H9 (cell line): Measurements from ENCODE around the gene C1QL1. TPM values are rescaled to one million over a fixed set of nuclear protein-coding genes. Genes with fewer than 3 reads are reported as not detected.

Experiments used
- DNase-seq: peaks from one replicate; pipeline ENCODE4 v3.0.0-alpha.2; 2017
- H2AFZ ChIP-seq: one replicate; pipeline ENCODE4 v1.6.1; 2013; ENCODE audit warnings: mild to moderate bottlenecking, low read length, control low read depth, moderate library complexity
- H2AK5ac ChIP-seq: 2 replicates; pipeline ENCODE4 v1.6.1; 2013; ENCODE audit warnings: low read length, control low read depth, mixed read lengths; ENCODE audit not compliant: insufficient read length
- H2BK120ac ChIP-seq: one replicate; pipeline ENCODE4 v1.6.1; 2013; ENCODE audit warnings: low read depth, mild to moderate bottlenecking, low read length, control low read depth, inconsistent platforms; ENCODE audit not compliant: poor library complexity, severe bottlenecking
- H2BK12ac ChIP-seq: 2 replicates; pipeline ENCODE4 v1.6.1; 2013; ENCODE audit warnings: low read length, control low read depth, mixed read lengths, low read depth; ENCODE audit not compliant: insufficient read length
- H2BK15ac ChIP-seq: 2 replicates; pipeline ENCODE4 v1.6.1; 2013; ENCODE audit warnings: low read depth, low read length, control low read depth
- H2BK20ac ChIP-seq: one replicate; pipeline ENCODE4 v1.6.1; 2013; ENCODE audit warnings: low read depth, mild to moderate bottlenecking, low read length, control low read depth, inconsistent platforms; ENCODE audit not compliant: poor library complexity, severe bottlenecking
- H2BK5ac ChIP-seq: 2 replicates; pipeline ENCODE4 v1.6.1; 2013; ENCODE audit warnings: low read length, control low read depth, mixed read lengths; ENCODE audit not compliant: insufficient read length
- H3K14ac ChIP-seq: 2 replicates; pipeline ENCODE4 v1.6.1; 2013; ENCODE audit warnings: low read length, control low read depth; ENCODE audit not compliant: insufficient read depth
- H3K18ac ChIP-seq: 2 replicates; pipeline ENCODE4 v1.6.1; 2013; ENCODE audit warnings: low read depth, mild to moderate bottlenecking, mixed read lengths, low read length, control low read depth; ENCODE audit not compliant: insufficient read length
- H3K23ac ChIP-seq: 2 replicates; pipeline ENCODE4 v1.6.1; 2013; ENCODE audit warnings: low read length, control low read depth, mixed read lengths, low read depth; ENCODE audit not compliant: insufficient read length
- H3K23me2 ChIP-seq: 2 replicates; pipeline ENCODE4 v1.6.1; 2013; ENCODE audit warnings: low read depth, mild to moderate bottlenecking, mixed read lengths, low read length, control low read depth; ENCODE audit not compliant: insufficient read length, poor library complexity, severe bottlenecking
- H3K27ac ChIP-seq: 2 replicates; pipeline ENCODE4 v1.5.1; 2013; ENCODE audit warnings: low read length, control low read depth, mixed read lengths, low read depth; ENCODE audit not compliant: insufficient read length
- H3K27me3 ChIP-seq: 2 replicates; pipeline ENCODE4 v1.6.1; 2013; ENCODE audit warnings: low read length, control low read depth, inconsistent platforms; ENCODE audit not compliant: insufficient read depth
- H3K4ac ChIP-seq: 2 replicates; pipeline ENCODE4 v1.6.1; 2013; ENCODE audit warnings: low read depth, mild to moderate bottlenecking, control low read depth, inconsistent platforms, low read length, moderate library complexity
- H3K4me1 ChIP-seq: 2 replicates; pipeline ENCODE4 v1.6.1; 2013; ENCODE audit warnings: low read length, control low read depth, inconsistent platforms; ENCODE audit not compliant: insufficient read depth
- H3K4me2 ChIP-seq: 2 replicates; pipeline ENCODE4 v1.6.1; 2013; ENCODE audit warnings: low read length, control low read depth, mixed read lengths; ENCODE audit not compliant: insufficient read length, insufficient read depth
- H3K56ac ChIP-seq: 2 replicates; pipeline ENCODE4 v1.6.1; 2013; ENCODE audit warnings: low read depth, mild to moderate bottlenecking, mixed read lengths, low read length, control low read depth; ENCODE audit not compliant: insufficient read length
- H3K79me1 ChIP-seq: 2 replicates; pipeline ENCODE4 v1.6.1; 2013; ENCODE audit warnings: low read depth, mild to moderate bottlenecking, moderate library complexity, low read length, control low read depth, inconsistent platforms; ENCODE audit not compliant: insufficient read depth, poor library complexity, severe bottlenecking
- H3K79me2 ChIP-seq: 2 replicates; pipeline ENCODE4 v1.6.1; 2013; ENCODE audit warnings: low read length, control low read depth, inconsistent platforms; ENCODE audit not compliant: insufficient read depth
- H3K9ac ChIP-seq: 2 replicates; pipeline ENCODE4 v1.6.1; 2013; ENCODE audit warnings: low read length, control low read depth, mixed read lengths; ENCODE audit not compliant: insufficient read length; ENCODE audit errors: extremely low read depth
- H3K9me3 ChIP-seq: one replicate; pipeline ENCODE4 v1.6.1; 2013; ENCODE audit warnings: low read depth, low read length, inconsistent platforms; ENCODE audit not compliant: control insufficient read depth
- H3T11ph ChIP-seq: one replicate; pipeline ENCODE4 v1.6.1; 2013; ENCODE audit warnings: mild to moderate bottlenecking, low read length, control low read depth, inconsistent platforms
- H4K20me1 ChIP-seq: one replicate; pipeline ENCODE4 v1.6.1; 2013; ENCODE audit not compliant: control insufficient read depth, insufficient read length, insufficient read depth
- H4K5ac ChIP-seq: 2 replicates; pipeline ENCODE4 v1.6.1; 2013; ENCODE audit warnings: low read depth, mild to moderate bottlenecking, mixed read lengths, low read length, control low read depth; ENCODE audit not compliant: insufficient read length
- H4K8ac ChIP-seq: replicated peaks from 2 replicates; pipeline ENCODE4 v1.6.1; 2013; ENCODE audit warnings: low read length, control low read depth, mixed read lengths, low read depth; ENCODE audit not compliant: insufficient read length
- H4K91ac ChIP-seq: 2 replicates; pipeline ENCODE4 v1.6.1; 2013; ENCODE audit warnings: low read depth, mild to moderate bottlenecking, moderate library complexity, mixed read lengths, low read length, control low read depth; ENCODE audit not compliant: insufficient read length
- H3K27ac Mint-ChIP-seq, 3 experiments: 2 replicates in 2 of 3; 3 replicates in 1 of 3; pipeline ENCODE4 v1.8.0; 2020 to 2021; ENCODE audit warnings: mixed read lengths in 3 of 3, mild to moderate bottlenecking in 1 of 3, moderate library complexity in 1 of 3
- H3K27me3 Mint-ChIP-seq: 2 replicates; pipeline ENCODE4 v1.8.0; 2021; ENCODE audit warnings: low read depth, mild to moderate bottlenecking, moderate library complexity, mixed read lengths
- H3K36me3 Mint-ChIP-seq, 3 experiments: 2 replicates in 2 of 3; 3 replicates in 1 of 3; pipeline ENCODE4 v1.8.0; 2020 to 2021; ENCODE audit warnings: low read depth in 3 of 3, mixed read lengths in 3 of 3; ENCODE audit not compliant: insufficient read depth in 1 of 3
- H3K4me1 Mint-ChIP-seq, 2 experiments: 2 replicates each; pipeline ENCODE4 v1.8.0; 2020; ENCODE audit warnings: mixed read lengths in 2 of 2
- H3K4me3 Mint-ChIP-seq, 2 experiments: 2 replicates in 1 of 2; 3 replicates in 1 of 2; pipeline ENCODE4 v1.8.0; 2020 to 2021; ENCODE audit warnings: mild to moderate bottlenecking in 2 of 2, mixed read lengths in 2 of 2, moderate library complexity in 1 of 2
- H3K9me3 Mint-ChIP-seq, 2 experiments: 2 replicates in 1 of 2; 3 replicates in 1 of 2; pipeline ENCODE4 v1.8.0; 2020; ENCODE audit warnings: mild to moderate bottlenecking in 2 of 2, mixed read lengths in 2 of 2, moderate library complexity in 1 of 2
- WGBS: extraction: QIAGEN DNeasy Blood & Tissue Kit; methylation state at CpG from one replicate; pipeline ENCODE4 v1.1.7; 2013; ENCODE audit warnings: missing lambda C conversion rate, low lambda C conversion rate, mixed read lengths; ENCODE audit not compliant: insufficient read length; ENCODE audit errors: extremely low coverage; 5-methylcytosine and 5-hydroxymethylcytosine counted together
- total RNA-seq: library from RNA; stranded (reverse); gene quantifications from 2 replicates; pipeline ENCODE4 v1.2.1, GENCODE V29; 2021
- TF ChIP-seq, protein P1 (sequence below): fragments of 200-600 bp; sonication (generic); conservative IDR thresholded peaks from 3 replicates; pipeline ENCODE4 v1.8.0; 2021; ENCODE audit warnings: antibody characterized with exemption, mild to moderate bottlenecking

The C1QL1 gene
- total RNA-seq, 1 experiment from 2014 or later, result 6.0 TPM

- Histone ChIP-seq H3K56ac (no peak overlapping the region), H3K79me1 (no peaks in the 10 kb centered on the region), H4K5ac (no peak overlapping the region), H2AFZ (no peak overlapping the region), H3T11ph (no peak overlapping the region), H3K9ac (no peak overlapping the region), H3K4me2 (no peak overlapping the region), H4K91ac (no peak overlapping the region), H2BK5ac (no peak overlapping the region), H2AK5ac (no peak overlapping the region), H3K27ac (no peak overlapping the region), H3K23me2 (no peaks in the 10 kb centered on the region), H2BK12ac (no peak overlapping the region), H3K14ac (no peak overlapping the region), H2BK15ac (no peak overlapping the region; the same call in 1 of the 2 replicates), H3K23ac (no peak overlapping the region), H3K27me3 (no peaks in the 10 kb centered on the region), H3K4ac (no peak overlapping the region), H2BK20ac (no peak overlapping the region), H2BK120ac (no peak overlapping the region), H3K18ac (no peak overlapping the region), H3K4me1 (no peaks in the 10 kb centered on the region; the same call in 1 of the 2 replicates), H3K79me2 (no peaks in the 10 kb centered on the region), H4K8ac (no peak overlapping the region), H3K9me3 (no peaks in the 10 kb centered on the region), H4K20me1 (no peaks in the 10 kb centered on the region)
- Mint-ChIP-seq H3K4me3 (0 out of 5 replicates have a peak overlapping the region, but pooled peaks of 1 of the 2 experiments have one; percentile 17), H3K27me3 (peaks cover 8% of the 10 kb centered on the region; the same call in 1 of the 2 replicates), H3K27ac (no peak overlapping the region; a peak in 1 of 7 replicates), H3K9me3 (no peaks in the 10 kb centered on the region), H3K4me1 (peaks cover 5 to 15% of the 10 kb centered on the region in 2 experiments), H3K36me3 (no peaks in the 10 kb centered on the region)
- TF ChIP-seq, protein P1, sequence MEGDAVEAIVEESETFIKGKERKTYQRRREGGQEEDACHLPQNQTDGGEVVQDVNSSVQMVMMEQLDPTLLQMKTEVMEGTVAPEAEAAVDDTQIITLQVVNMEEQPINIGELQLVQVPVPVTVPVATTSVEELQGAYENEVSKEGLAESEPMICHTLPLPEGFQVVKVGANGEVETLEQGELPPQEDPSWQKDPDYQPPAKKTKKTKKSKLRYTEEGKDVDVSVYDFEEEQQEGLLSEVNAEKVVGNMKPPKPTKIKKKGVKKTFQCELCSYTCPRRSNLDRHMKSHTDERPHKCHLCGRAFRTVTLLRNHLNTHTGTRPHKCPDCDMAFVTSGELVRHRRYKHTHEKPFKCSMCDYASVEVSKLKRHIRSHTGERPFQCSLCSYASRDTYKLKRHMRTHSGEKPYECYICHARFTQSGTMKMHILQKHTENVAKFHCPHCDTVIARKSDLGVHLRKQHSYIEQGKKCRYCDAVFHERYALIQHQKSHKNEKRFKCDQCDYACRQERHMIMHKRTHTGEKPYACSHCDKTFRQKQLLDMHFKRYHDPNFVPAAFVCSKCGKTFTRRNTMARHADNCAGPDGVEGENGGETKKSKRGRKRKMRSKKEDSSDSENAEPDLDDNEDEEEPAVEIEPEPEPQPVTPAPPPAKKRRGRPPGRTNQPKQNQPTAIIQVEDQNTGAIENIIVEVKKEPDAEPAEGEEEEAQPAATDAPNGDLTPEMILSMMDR, result no peak
- DNase-seq, result no peak
- no CpG with 5 or more reads among the region's 8 CpGs for WGBS
Observed at GRCh38 chr17:44955674-44956425, 12.3 kb downstream of the C1QL1 start.
